Stimulated activated CD4-positive, alpha-beta T cell treated with anti-CD3 and anti-CD28 coated beads, Interleukin-2, amount 100 ng/mL, for 4 hours (primary cell): Measurements from ENCODE around the gene KRTAP6-2.

Experiments
- DNase-seq: peaks from one replicate; pipeline ENCODE4 v3.0.0-alpha.2; 2020; ENCODE audit warnings: low read depth

The KRTAP6-2 gene

DNA sequence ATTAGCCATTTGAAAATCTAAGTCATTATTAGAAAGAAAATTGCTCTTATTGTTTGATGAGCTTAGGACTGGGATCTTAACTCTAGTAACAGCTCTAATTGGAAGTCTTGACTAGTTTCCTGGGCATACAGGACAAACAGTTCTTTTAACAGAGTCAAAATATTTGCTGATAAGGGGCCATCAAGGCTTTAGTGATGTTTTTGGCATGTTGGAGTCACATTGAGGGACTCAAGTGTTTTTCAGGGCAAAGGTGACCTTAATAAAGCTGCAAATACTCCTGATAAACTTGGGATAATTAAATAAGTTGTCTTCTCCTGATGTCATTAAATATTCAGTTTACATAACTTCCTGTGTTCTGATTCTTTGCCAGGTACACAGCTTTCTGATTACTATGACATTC is 31.1 kb downstream of the KRTAP6-2 start:
- DNase-seq: no peak

DNA sequence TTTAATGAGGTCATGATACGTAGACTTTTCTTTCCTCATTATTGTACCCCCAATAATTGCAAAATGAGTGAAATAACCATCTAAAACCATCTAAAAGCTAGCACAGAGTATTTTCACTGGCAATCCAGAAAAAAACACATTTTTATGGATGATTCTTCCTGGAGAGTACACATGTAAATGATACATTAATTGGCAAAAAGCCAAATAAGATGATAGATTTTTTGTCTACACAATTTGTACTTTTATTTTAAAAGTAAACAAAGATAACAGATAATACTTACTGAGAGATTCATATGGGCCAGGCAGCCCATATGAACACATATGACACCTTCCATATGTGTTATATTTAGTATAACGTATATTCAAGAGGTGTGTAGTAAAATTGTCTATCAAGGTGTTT is 35.1 kb downstream of the KRTAP6-2 start:
- no peak for DNase-seq

DNA sequence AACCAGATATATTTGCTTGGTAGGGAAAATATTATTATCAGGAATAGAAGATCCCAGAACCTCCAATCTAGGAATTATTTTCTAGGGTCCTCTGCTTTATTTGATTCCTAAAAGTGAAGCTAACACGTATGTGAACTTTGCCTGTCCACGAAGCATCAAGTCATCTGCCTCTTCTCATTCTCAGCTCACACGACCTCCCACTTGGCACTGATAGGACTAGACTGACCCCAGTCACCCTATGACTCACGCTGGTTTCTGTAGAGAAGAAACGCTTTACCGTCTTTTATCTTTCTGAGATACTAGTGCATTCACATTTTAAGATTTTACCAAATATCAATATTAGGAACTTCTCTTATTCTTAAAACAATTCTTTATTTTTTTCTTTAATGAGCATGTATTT is 35.6 kb downstream of the KRTAP6-2 start:
- DNase-seq: no peak

DNA sequence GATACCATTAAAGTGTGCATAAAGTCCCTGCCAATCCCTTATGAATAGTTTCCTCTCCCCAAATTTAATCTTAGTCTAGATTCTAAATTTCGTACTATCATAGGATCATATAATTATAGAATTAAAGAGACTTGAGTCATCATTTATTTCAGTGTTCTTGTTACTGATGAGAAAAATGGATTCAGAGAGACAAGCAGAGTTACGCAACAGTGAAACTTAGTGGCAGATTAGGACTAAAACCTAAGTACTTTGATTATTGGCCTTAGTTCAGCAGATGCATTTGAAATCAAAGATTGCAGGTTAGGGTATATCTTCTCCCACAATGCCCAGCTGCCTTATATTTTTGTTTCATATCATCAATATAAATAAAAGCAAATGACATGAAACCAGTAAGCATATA is 36.7 kb downstream of the KRTAP6-2 start:
- no peak for DNase-seq

DNA sequence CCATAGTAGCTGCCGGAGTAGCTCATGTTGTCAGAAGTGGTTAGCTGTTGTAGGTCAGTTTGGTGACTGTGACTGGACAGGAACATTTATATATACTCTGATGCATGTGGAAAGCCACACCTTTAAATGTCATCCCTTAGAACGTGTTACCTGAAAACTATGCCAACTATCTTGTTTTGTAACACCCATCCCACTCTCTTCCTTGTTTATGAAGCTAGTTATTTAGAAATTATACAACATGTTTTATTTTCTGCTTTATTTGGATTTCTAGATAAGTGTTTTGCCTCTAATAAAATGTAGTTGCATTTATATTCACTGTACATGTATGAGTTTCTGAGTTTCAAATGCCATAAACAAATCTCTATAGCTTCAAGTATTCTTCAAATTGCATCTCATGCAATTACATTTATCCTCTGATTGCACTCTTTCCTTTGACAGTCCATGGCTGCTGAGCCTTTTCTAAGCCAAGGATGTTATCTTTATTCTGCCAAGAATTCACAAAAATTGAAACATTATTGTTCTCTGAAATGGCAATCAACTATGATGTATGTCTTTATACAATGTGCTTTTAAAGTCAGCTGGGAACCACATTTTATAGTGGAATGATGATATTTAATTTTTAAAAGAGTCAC is 37.3 kb downstream of the KRTAP6-2 start, which contains the start of gene KRTAP19-7:
TSS of gene KRTAP19-7 (minus strand) at position 51 of the 632 bp plus-strand sequence. CDS start at position 26, 25 bp downstream.
- DNase-seq: no peak

DNA sequence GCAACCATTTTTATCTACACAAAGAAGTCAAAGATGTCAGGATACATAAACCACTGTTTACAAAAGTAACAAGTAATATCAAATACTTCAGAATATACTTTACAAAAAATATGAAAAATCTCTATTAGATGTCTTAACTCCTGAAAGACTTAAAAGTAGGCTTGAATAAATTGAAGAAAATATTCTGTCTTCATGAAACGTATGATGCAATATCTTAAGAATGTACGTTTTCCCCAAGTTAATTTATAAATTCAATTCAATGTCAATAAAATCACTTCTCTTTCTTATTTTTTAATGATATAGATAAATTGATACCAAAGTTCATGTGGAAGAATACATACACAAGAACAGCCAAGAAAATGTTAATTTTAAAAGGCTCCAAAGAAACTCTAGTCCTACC is 43.6 kb downstream of the KRTAP6-2 start:
- DNase-seq: no peak

DNA sequence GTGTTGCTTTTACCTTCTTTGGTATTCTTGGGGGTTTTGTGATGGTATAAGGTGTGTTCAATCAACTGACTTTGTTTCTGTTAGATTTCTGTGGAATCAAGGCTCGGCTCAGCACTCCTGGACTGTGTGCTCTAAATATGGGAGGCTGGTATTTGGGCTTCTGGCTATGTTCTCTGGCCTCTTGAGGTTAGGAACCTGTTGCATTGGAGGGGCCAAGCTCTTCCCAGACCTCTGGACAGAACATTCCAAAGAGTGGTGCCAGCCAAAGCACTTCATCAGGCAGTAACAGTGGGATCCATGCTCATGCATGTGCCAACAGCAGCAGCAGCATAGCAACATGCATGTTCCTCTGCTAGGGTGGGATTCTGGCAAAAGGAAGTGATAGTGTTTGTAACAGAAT is 45.9 kb downstream of the KRTAP6-2 start:
- no peak for DNase-seq
